ENCODE results near the gene EML3.

Gene EML3

GRCh38 chr11:62569611-62570010 lies 43.0 kb downstream of the EML3 start:
- Histone ChIP-seq H3K18ac (ENCODE audit: low read depth in 1 of 2, low read length in 2 of 2) (no peak overlapping the region), H3K9ac (ENCODE audit: low read length) (peak overlapping the region; percentile 3), H3K4me1 (ENCODE audit: control insufficient read depth, insufficient read depth, low read depth, low read length) (peaks cover 9% of the 10 kb centered on the region), H3K27me3 (ENCODE audit: control insufficient read depth in 1 of 2, insufficient read depth in 1 of 2, low read length in 2 of 2) (no peaks in the 10 kb centered on the region), H3K4ac (ENCODE audit: low read depth in 1 of 2, low read length in 2 of 2) (no peak overlapping the region), H3K14ac (ENCODE audit: low read length in 2 of 2) (no peak overlapping the region), H4K8ac (ENCODE audit: low read length) (no peak overlapping the region), H2AK5ac (ENCODE audit: low read length, severe bottlenecking) (no peak overlapping the region), H3K79me1 (replicated peaks; ENCODE audit: low read length, poor library complexity, severe bottlenecking) (no peaks in the 10 kb centered on the region), H2BK12ac (ENCODE audit: low read length in 2 of 2) (no peak overlapping the region), H3K4me2 (ENCODE audit: low read length, poor library complexity, severe bottlenecking) (no peak overlapping the region), H2AFZ (ENCODE audit: low read depth, low read length) (no peak overlapping the region), H3K27ac (ENCODE audit: low read length, poor library complexity, severe bottlenecking) (no peak overlapping the region), H3K4me3 (ENCODE audit: insufficient read depth in 1 of 2, low read depth in 1 of 2, low read length in 2 of 2) (no peak overlapping the region), H3K9me3 (ENCODE audit: control insufficient read depth, low read length) (no peaks in the 10 kb centered on the region), H2BK120ac (ENCODE audit: low read depth, low read length) (no peak overlapping the region), H3K23ac (ENCODE audit: low read length in 2 of 2) (no peak overlapping the region), H2BK15ac (ENCODE audit: low read depth, poor library complexity, severe bottlenecking) (no peak overlapping the region), H3K36me3 (ENCODE audit: control insufficient read depth in 1 of 2, insufficient read depth in 2 of 2, low read depth in 1 of 2, low read length in 2 of 2) (peaks cover 50 to 79% of the 10 kb centered on the region in 2 experiments), H4K91ac (ENCODE audit: low read length) (no peak overlapping the region), H2BK5ac (ENCODE audit: low read depth, low read length, poor library complexity, severe bottlenecking) (no peak overlapping the region)
- 93% methylated on average over 1 of the region's 1 CpG for WGBS
- no peak for DNase-seq

GRCh38 chr11:62567018-62567633 lies 45.4 kb downstream of the EML3 start:
- Histone ChIP-seq H2AFZ (ENCODE audit: low read depth, low read length) (no peak overlapping the region), H2BK12ac (ENCODE audit: low read length in 2 of 2) (no peak overlapping the region), H3K18ac (ENCODE audit: low read depth in 1 of 2, low read length in 2 of 2) (no peak overlapping the region), H3K4me1 (ENCODE audit: control insufficient read depth, insufficient read depth, low read depth, low read length) (peaks cover 8% of the 10 kb centered on the region), H3K79me1 (replicated peaks; ENCODE audit: low read length, poor library complexity, severe bottlenecking) (peaks cover 1% of the 10 kb centered on the region), H4K91ac (ENCODE audit: low read length) (no peak overlapping the region), H2AK5ac (ENCODE audit: low read length, severe bottlenecking) (no peak overlapping the region), H3K9ac (ENCODE audit: low read length) (peak overlapping the region; percentile 26), H2BK120ac (ENCODE audit: low read depth, low read length) (no peak overlapping the region), H3K27me3 (ENCODE audit: control insufficient read depth in 1 of 2, insufficient read depth in 1 of 2, low read length in 2 of 2) (no peaks in the 10 kb centered on the region), H3K36me3 (ENCODE audit: control insufficient read depth in 1 of 2, insufficient read depth in 2 of 2, low read depth in 1 of 2, low read length in 2 of 2) (peaks cover 68 to 88% of the 10 kb centered on the region in 2 experiments), H2BK15ac (ENCODE audit: low read depth, poor library complexity, severe bottlenecking) (no peak overlapping the region), H2BK5ac (ENCODE audit: low read depth, low read length, poor library complexity, severe bottlenecking) (no peak overlapping the region), H3K4me3 (ENCODE audit: insufficient read depth in 1 of 2, low read depth in 1 of 2, low read length in 2 of 2) (no peak overlapping the region), H3K23ac (ENCODE audit: low read length in 2 of 2) (no peak overlapping the region), H3K27ac (ENCODE audit: low read length, poor library complexity, severe bottlenecking) (no peak overlapping the region), H3K14ac (ENCODE audit: low read length in 2 of 2) (no peak overlapping the region), H3K9me3 (ENCODE audit: control insufficient read depth, low read length) (no peaks in the 10 kb centered on the region), H3K4ac (ENCODE audit: low read depth in 1 of 2, low read length in 2 of 2) (no peak overlapping the region), H3K4me2 (ENCODE audit: low read length, poor library complexity, severe bottlenecking) (no peak overlapping the region), H4K8ac (ENCODE audit: low read length) (peak overlapping the region; percentile 28)
- 97% methylated on average over 6 of the region's 8 CpGs for WGBS
- no peak for DNase-seq

- Histone ChIP-seq H3K23ac (ENCODE audit: low read length in 2 of 2) (no peak overlapping the region), H2BK5ac (ENCODE audit: low read depth, low read length, poor library complexity, severe bottlenecking) (no peak overlapping the region), H3K79me1 (replicated peaks; ENCODE audit: low read length, poor library complexity, severe bottlenecking) (peaks cover 1% of the 10 kb centered on the region), H3K27me3 (ENCODE audit: control insufficient read depth in 1 of 2, insufficient read depth in 1 of 2, low read length in 2 of 2) (no peaks in the 10 kb centered on the region), H3K18ac (ENCODE audit: low read depth in 1 of 2, low read length in 2 of 2) (no peak overlapping the region), H2AK5ac (ENCODE audit: low read length, severe bottlenecking) (no peak overlapping the region), H3K14ac (ENCODE audit: low read length in 2 of 2) (no peak overlapping the region), H2BK15ac (ENCODE audit: low read depth, poor library complexity, severe bottlenecking) (no peak overlapping the region), H2BK120ac (ENCODE audit: low read depth, low read length) (no peak overlapping the region), H3K27ac (ENCODE audit: low read length, poor library complexity, severe bottlenecking) (no peak overlapping the region), H2AFZ (ENCODE audit: low read depth, low read length) (no peak overlapping the region), H3K4me2 (ENCODE audit: low read length, poor library complexity, severe bottlenecking) (no peak overlapping the region), H3K36me3 (ENCODE audit: control insufficient read depth in 1 of 2, insufficient read depth in 2 of 2, low read depth in 1 of 2, low read length in 2 of 2) (peaks cover 64 to 87% of the 10 kb centered on the region in 2 experiments), H4K8ac (ENCODE audit: low read length) (no peak overlapping the region), H3K4ac (ENCODE audit: low read depth in 1 of 2, low read length in 2 of 2) (no peak overlapping the region), H3K9me3 (ENCODE audit: control insufficient read depth, low read length) (no peaks in the 10 kb centered on the region), H4K91ac (ENCODE audit: low read length) (no peak overlapping the region), H3K4me1 (ENCODE audit: control insufficient read depth, insufficient read depth, low read depth, low read length) (peaks cover 4% of the 10 kb centered on the region), H3K4me3 (ENCODE audit: insufficient read depth in 1 of 2, low read depth in 1 of 2, low read length in 2 of 2) (no peak overlapping the region), H2BK12ac (ENCODE audit: low read length in 2 of 2) (no peak overlapping the region), H3K9ac (ENCODE audit: low read length) (peak overlapping the region; percentile 16)
- DNase-seq = no peak
- 95% methylated on average over 8 of the region's 8 CpGs for whole genome bisulfite sequencing
These were observed 46.3 kb downstream of the EML3 start for GRCh38 chr11:62566247-62566646.

- Histone ChIP-seq H2BK15ac (ENCODE audit: low read depth, poor library complexity, severe bottlenecking) (no peak overlapping the region), H3K79me1 (replicated peaks; ENCODE audit: low read length, poor library complexity, severe bottlenecking) (peaks cover 1% of the 10 kb centered on the region), H3K9me3 (ENCODE audit: control insufficient read depth, low read length) (no peaks in the 10 kb centered on the region), H2BK12ac (ENCODE audit: low read length in 2 of 2) (no peak overlapping the region), H3K14ac (ENCODE audit: low read length in 2 of 2) (no peak overlapping the region), H4K8ac (ENCODE audit: low read length) (no peak overlapping the region), H4K91ac (ENCODE audit: low read length) (no peak overlapping the region), H2BK5ac (ENCODE audit: low read depth, low read length, poor library complexity, severe bottlenecking) (no peak overlapping the region), H3K18ac (ENCODE audit: low read depth in 1 of 2, low read length in 2 of 2) (no peak overlapping the region), H3K27ac (ENCODE audit: low read length, poor library complexity, severe bottlenecking) (no peak overlapping the region), H2AFZ (ENCODE audit: low read depth, low read length) (no peak overlapping the region), H3K4me3 (ENCODE audit: insufficient read depth in 1 of 2, low read depth in 1 of 2, low read length in 2 of 2) (no peak overlapping the region), H3K4me2 (ENCODE audit: low read length, poor library complexity, severe bottlenecking) (no peak overlapping the region), H3K23ac (ENCODE audit: low read length in 2 of 2) (no peak overlapping the region), H3K4ac (ENCODE audit: low read depth in 1 of 2, low read length in 2 of 2) (no peak overlapping the region), H3K4me1 (ENCODE audit: control insufficient read depth, insufficient read depth, low read depth, low read length) (peaks cover 4% of the 10 kb centered on the region), H3K36me3 (ENCODE audit: control insufficient read depth in 1 of 2, insufficient read depth in 2 of 2, low read depth in 1 of 2, low read length in 2 of 2) (peaks cover 56 to 78% of the 10 kb centered on the region in 2 experiments), H2BK120ac (ENCODE audit: low read depth, low read length) (no peak overlapping the region), H2AK5ac (ENCODE audit: low read length, severe bottlenecking) (no peak overlapping the region), H3K9ac (ENCODE audit: low read length) (peak overlapping the region; percentile 16), H3K27me3 (ENCODE audit: control insufficient read depth in 1 of 2, insufficient read depth in 1 of 2, low read length in 2 of 2) (no peaks in the 10 kb centered on the region)
- DNase-seq = no peak
- 95% methylated on average over 5 of the region's 5 CpGs for WGBS
These were observed 47.3 kb downstream of the EML3 start for GRCh38 chr11:62565100-62565802.

All from mesenchymal stem cell (in vitro differentiated cells and primary cell).